Activated CD4-positive, alpha-beta T cell treated with anti-CD3 and anti-CD28 coated beads, Interleukin-2, amount 10 ng/mL, durations not matched to agents 24 days and 14 days (primary cell): ENCODE data around the gene G0S2. TPM values are rescaled to one million over a fixed set of nuclear protein-coding genes. Genes with fewer than 3 reads are reported as not detected.

Experiments used
- DNase-seq: peaks from one replicate; pipeline ENCODE4 v3.0.0; 2022
- H3K27ac Mint-ChIP-seq: one replicate; pipeline ENCODE4 v1.8.0; 2022; ENCODE audit warnings: mild to moderate bottlenecking, mixed read lengths
- H3K27me3 Mint-ChIP-seq: one replicate; pipeline ENCODE4 v1.8.0; 2022; ENCODE audit warnings: mixed read lengths
- H3K36me3 Mint-ChIP-seq: one replicate; pipeline ENCODE4 v1.8.0; 2022; ENCODE audit warnings: low read depth, mild to moderate bottlenecking, mixed read lengths
- H3K4me1 Mint-ChIP-seq: one replicate; pipeline ENCODE4 v1.8.0; 2021; ENCODE audit warnings: mixed read lengths
- H3K4me3 Mint-ChIP-seq: one replicate; pipeline ENCODE4 v1.8.0; 2022; ENCODE audit warnings: mild to moderate bottlenecking, moderate library complexity, mixed read lengths
- H3K9me3 Mint-ChIP-seq: one replicate; pipeline ENCODE4 v1.8.0; 2021; ENCODE audit warnings: mixed read lengths
- intact Hi-C: fragments of 100-400 bp; cut with micrococcal nuclease; formaldehyde crosslinking; loops from one replicate; pipeline ENCODE4 v1.15.1; 2023
- total RNA-seq: library from RNA; stranded (reverse); gene quantifications from 2 replicates; pipeline ENCODE4 v1.2.3, GENCODE V29; 2022

The G0S2 gene
- total RNA-seq, 1 donor from 2014 or later: 477 TPM

GRCh38 chr1:209704584-209704983 lies 29.4 kb downstream of the G0S2 start, which contains the start of gene HSD11B1:
Gene HSD11B1, plus strand, starts transcription at chr1:209704846. Its CDS starts 97 bp downstream, at chr1:209704943.
- Mint-ChIP-seq H3K27me3 (no peaks in the 10 kb centered on the region), H3K36me3 (peaks cover 61% of the 10 kb centered on the region), H3K9me3 (peaks cover 8% of the 10 kb centered on the region), H3K4me1 (peaks cover 71% of the 10 kb centered on the region), H3K4me3 (peak within 1 kb of the TSS; percentile 54), H3K27ac (peak within 1 kb of the TSS; percentile 91)
- DNase-seq: no peak
- intact Hi-C loops: loop anchor here (1.0 to 2.0 kb wide), 3 partner anchors 10 to 26 kb away; no protein-coding TSS in a partner anchor

DNA sequence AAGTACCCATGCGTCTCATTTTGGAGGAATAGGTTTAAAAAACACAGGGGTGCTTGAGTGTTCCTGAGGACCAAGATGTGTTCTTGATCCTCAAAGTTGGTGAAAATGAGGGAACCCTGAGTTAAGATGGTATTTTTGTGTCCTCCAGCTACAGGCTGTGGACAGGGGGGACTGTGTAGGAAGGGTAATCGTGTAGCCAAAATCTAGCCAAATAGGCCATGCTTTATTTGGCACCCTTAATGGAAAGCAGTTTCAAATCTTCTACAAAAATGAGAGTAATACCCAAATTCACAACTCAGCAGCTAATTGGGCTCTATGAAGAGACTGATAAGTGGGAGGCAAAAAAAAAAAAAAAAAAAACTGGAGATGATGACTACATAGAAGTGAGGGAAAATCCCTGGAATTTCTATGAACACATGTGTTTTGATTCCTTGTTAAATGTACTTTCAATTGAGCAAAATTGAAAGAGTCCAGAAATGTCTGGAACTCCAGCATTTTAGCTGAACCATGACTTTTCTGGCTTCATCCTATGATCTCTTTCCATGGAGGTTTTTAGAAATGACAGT lies 29.9 kb downstream of the G0S2 start:
- Mint-ChIP-seq H3K9me3 (peaks cover 8% of the 10 kb centered on the region), H3K27ac (peak overlapping the region; percentile 91), H3K4me1 (peaks cover 76% of the 10 kb centered on the region), H3K27me3 (no peaks in the 10 kb centered on the region), H3K4me3 (peak overlapping the region; percentile 50), H3K36me3 (peaks cover 63% of the 10 kb centered on the region)
- intact Hi-C loops: loop anchor here (2.0 kb wide), 1 partner anchor 26 kb away; no protein-coding TSS in a partner anchor
- no peak for DNase-seq

GRCh38 chr1:209706622-209707021 lies 31.4 kb downstream of the G0S2 start:
- Mint-ChIP-seq H3K4me1 (peaks cover 75% of the 10 kb centered on the region), H3K4me3 (no peak overlapping the region)

DNA sequence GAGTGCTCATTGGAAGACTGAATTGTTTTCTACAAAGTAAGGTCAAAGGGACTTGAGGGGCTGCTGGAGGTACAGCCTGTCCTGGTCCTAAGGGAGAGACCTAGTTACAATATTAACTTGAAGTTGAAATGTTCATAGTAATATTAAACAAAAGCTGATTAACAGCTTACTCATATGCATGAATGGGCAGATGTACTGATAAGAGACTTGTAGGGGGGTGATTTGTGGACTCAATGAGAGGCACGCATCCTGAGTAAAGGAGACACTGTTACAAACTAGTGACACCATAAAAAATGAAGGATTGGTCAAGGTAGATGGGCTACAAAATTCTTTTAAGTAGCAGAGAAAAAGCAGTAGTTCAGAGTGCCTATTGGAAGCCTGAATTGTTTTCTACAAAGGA lies 32.1 kb downstream of the G0S2 start:
- Mint-ChIP-seq H3K27me3 (no peaks in the 10 kb centered on the region), H3K4me3 (peak overlapping the region; percentile 32), H3K36me3 (peaks cover 63% of the 10 kb centered on the region), H3K4me1 (peaks cover 73% of the 10 kb centered on the region), H3K9me3 (peaks cover 3% of the 10 kb centered on the region), H3K27ac (peak overlapping the region; percentile 91)
- intact Hi-C loops: no loop called here
- DNase-seq: no peak

More at GRCh38 chr1:209706622-209707021, 31.4 kb downstream of the G0S2 start:
- Mint-ChIP-seq H3K36me3 (peaks cover 63% of the 10 kb centered on the region), H3K27ac (peak overlapping the region; percentile 91), H3K9me3 (peaks cover 5% of the 10 kb centered on the region), H3K27me3 (no peaks in the 10 kb centered on the region)
- no peak for DNase-seq
- intact Hi-C loops: no loop called here

DNA sequence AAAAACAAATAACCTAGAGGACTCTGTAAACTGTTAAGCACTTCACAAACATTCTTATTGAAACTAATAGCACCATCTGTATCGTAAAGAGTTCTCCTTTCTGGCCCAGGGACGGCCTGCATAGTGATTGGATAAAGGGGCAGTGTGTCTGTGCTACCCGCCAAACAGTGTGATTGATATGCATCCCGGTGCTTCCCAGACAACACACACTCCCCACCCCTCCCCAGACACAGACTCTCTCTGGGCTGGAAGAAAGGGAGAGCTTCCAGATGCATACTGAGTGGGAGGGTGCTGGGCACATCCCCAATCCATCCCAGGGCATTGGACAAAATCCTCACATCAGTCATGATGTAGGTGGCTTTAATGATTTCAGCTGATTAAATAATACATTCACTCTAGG lies 33.1 kb downstream of the G0S2 start:
- Mint-ChIP-seq H3K4me1 (peaks cover 73% of the 10 kb centered on the region), H3K9me3 (peaks cover 3% of the 10 kb centered on the region), H3K27ac (peak overlapping the region; percentile 91), H3K36me3 (peaks cover 63% of the 10 kb centered on the region), H3K4me3 (no peak overlapping the region), H3K27me3 (no peaks in the 10 kb centered on the region)
- intact Hi-C loops: no loop called here
- no peak for DNase-seq

- Mint-ChIP-seq H3K4me1 (peaks cover 63% of the 10 kb centered on the region), H3K27me3 (no peaks in the 10 kb centered on the region), H3K9me3 (peaks cover 3% of the 10 kb centered on the region), H3K27ac (peak overlapping the region; percentile 93), H3K4me3 (peak overlapping the region; percentile 55), H3K36me3 (peaks cover 62% of the 10 kb centered on the region)
- DNase-seq: no peak
- intact Hi-C loops: loop anchor here (2.0 to 5.0 kb wide), 2 partner anchors 15 to 37 kb away; no protein-coding TSS in a partner anchor
Observed at GRCh38 chr1:209710093-209710492, 34.9 kb downstream of the G0S2 start.

DNA sequence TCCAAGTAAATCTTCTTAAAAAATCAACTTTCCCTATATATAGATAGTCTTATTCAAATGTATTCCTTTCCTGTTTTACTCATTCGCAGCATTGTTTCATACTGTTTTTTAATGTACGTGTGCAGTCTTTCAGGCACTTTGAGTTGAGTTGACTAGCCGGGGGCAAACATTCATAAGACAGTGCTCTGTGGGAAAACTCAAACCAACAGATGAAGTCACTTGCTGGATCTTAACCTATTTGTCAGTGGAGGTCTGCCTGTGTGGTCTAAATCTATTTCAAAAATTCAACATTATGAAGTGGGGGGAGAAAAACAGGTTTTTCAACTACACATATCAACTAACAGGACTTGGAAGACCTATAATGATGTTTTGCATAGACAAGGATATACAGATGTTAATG lies 35.6 kb downstream of the G0S2 start:
- no peaks in the 10 kb centered on the region for H3K27me3 Mint-ChIP-seq
- intact Hi-C loops: loop anchor here (2.0 to 5.0 kb wide), 2 partner anchors 14 to 36 kb away; no protein-coding TSS in a partner anchor
- peaks cover 62% of the 10 kb centered on the region for H3K36me3 Mint-ChIP-seq
- H3K9me3 Mint-ChIP-seq: peaks cover 5% of the 10 kb centered on the region
- no peak for DNase-seq
- peak overlapping the region; percentile 93 for H3K27ac Mint-ChIP-seq
- H3K4me3 Mint-ChIP-seq: peak overlapping the region; percentile 10
- peaks cover 64% of the 10 kb centered on the region for H3K4me1 Mint-ChIP-seq

DNA sequence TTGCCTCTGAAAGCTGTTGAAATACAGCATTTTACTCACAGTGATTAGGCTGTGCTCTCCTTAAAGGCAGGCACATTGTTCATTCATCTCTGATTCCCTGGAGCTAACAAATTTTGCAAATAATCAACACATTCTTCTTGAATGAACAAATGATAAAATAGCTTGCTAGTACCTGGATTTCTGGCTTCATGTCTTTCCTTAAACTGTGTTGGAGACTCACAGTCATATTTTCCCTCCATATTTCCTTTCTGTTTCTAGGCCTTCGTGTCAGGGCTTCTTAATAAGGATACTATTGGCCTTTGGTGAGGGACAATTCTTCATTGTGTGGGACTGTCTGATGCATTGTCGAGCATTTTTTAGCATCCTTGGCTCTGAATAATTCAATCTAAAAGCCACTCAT lies 39.1 kb downstream of the G0S2 start:
- Mint-ChIP-seq H3K4me3 (peak overlapping the region; percentile 74), H3K4me1 (peaks cover 56% of the 10 kb centered on the region), H3K36me3 (peaks cover 43% of the 10 kb centered on the region), H3K27me3 (no peaks in the 10 kb centered on the region), H3K27ac (peak overlapping the region; percentile 92), H3K9me3 (peaks cover 13% of the 10 kb centered on the region)
- intact Hi-C loops: loop anchor here (1.0 to 5.0 kb wide), 2 partner anchors 10 to 33 kb away; partner anchors contain the start of gene HSD11B1
- DNase-seq: no peak

- intact Hi-C loops: no loop called here
- DNase-seq: no peak
- peaks cover 16% of the 10 kb centered on the region for H3K9me3 Mint-ChIP-seq
- peak overlapping the region; percentile 92 for H3K27ac Mint-ChIP-seq
- peaks cover 36% of the 10 kb centered on the region for H3K36me3 Mint-ChIP-seq
- H3K4me1 Mint-ChIP-seq: peaks cover 47% of the 10 kb centered on the region
- H3K27me3 Mint-ChIP-seq: no peaks in the 10 kb centered on the region
- peak overlapping the region; percentile 74 for H3K4me3 Mint-ChIP-seq
Observed at GRCh38 chr1:209715314-209715713, 40.1 kb downstream of the G0S2 start.

DNA sequence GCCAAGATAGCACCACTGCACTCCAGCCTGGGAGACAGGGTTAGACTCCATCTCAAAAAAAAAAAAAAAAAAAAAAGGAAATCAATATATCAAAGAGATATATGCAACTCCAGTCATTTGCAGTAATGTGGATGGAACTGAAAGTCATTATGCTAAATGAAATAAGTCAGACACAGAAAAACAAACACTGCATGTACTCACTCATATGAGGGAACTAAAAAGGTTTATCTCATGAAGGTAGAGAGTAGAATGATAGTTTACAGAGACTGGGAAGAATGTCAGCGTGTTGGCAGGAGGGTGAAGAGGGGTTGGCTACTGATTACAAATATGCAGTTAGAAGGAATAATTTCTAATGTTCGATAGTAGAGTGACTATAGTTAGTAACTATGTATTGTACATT lies 42.6 kb downstream of the G0S2 start:
- peaks cover 25% of the 10 kb centered on the region for H3K9me3 Mint-ChIP-seq
- peak overlapping the region; percentile 92 for H3K27ac Mint-ChIP-seq
- peak overlapping the region; percentile 39 for H3K4me3 Mint-ChIP-seq
- H3K36me3 Mint-ChIP-seq: peaks cover 33% of the 10 kb centered on the region
- no peak for DNase-seq
- intact Hi-C loops: loop anchor here (1.0 kb wide), 1 partner anchor 18 kb away; no protein-coding TSS in a partner anchor
- no peaks in the 10 kb centered on the region for H3K27me3 Mint-ChIP-seq
- peaks cover 51% of the 10 kb centered on the region for H3K4me1 Mint-ChIP-seq

- Mint-ChIP-seq H3K27ac (peak overlapping the region; percentile 31), H3K27me3 (no peaks in the 10 kb centered on the region), H3K4me1 (peaks cover 56% of the 10 kb centered on the region), H3K4me3 (no peak overlapping the region), H3K36me3 (peaks cover 26% of the 10 kb centered on the region), H3K9me3 (peaks cover 24% of the 10 kb centered on the region)
- DNase-seq: no peak
- intact Hi-C loops: no loop called here
Observed at GRCh38 chr1:209720326-209720725, 45.1 kb downstream of the G0S2 start.

DNA sequence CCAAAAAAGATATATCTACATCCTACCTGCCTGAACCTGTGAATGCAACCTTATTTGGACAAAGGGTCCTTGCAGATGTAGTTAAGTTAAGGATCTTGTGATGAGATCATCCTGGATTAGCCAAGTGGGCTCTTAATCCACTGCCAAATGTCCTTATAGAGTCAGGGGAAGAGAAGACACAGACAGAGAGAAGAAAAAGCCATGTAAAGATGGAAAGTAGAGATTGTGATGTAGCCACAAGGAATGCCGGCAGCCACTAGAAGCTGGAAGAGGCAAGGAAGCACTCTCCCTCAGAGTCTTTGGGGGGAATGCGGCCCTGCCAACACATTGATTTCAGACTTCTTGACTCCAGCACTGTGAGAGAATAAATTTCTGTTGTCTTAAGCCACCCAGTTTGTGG lies 45.6 kb downstream of the G0S2 start:
- Mint-ChIP-seq H3K9me3 (peaks cover 25% of the 10 kb centered on the region), H3K36me3 (peaks cover 23% of the 10 kb centered on the region), H3K4me3 (no peak overlapping the region), H3K27ac (peak overlapping the region; percentile 100), H3K27me3 (no peaks in the 10 kb centered on the region), H3K4me1 (peaks cover 56% of the 10 kb centered on the region)
- intact Hi-C loops: no loop called here
- DNase-seq: no peak

DNA sequence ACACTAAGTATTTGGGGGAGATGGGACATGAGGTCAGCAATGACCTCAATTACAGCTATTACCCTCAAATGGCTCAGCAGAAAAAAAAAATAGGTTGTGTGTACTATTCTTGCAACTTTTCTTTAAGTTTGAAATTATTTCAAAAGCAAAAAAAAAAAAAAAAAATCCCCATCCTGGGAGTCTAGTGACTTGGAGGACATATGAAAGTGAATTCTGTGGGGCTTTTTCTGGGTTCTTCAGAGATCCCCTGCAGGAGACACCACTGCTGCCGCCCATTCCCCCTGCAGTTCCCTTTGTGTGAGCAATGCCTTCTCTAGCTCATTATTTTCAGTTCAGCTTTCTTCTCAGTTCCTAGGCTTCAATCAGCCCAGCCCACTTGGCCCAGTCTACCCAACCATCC lies 46.1 kb downstream of the G0S2 start:
- DNase-seq: no peak

DNA sequence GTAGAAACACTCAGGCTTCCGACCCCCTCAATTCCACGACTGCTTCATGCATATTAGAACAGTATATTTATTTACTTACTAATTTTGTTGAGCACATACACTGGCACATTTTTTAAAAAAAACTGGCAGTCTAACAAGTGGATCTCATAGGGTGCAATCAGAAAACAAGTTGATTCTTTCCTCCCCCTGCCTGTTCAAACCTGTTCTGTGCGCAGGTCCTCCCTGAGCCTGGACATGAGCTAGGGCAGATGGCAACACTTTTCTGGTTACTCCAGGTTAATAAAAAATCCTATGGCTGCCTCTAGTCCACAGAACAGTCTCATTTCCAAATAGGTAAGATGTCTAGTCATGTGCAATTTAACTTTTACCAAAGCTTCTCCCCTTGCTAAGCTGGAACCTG lies 48.1 kb downstream of the G0S2 start:
- no peaks in the 10 kb centered on the region for H3K27me3 Mint-ChIP-seq
- H3K9me3 Mint-ChIP-seq: peaks cover 23% of the 10 kb centered on the region
- intact Hi-C loops: no loop called here
- no peak for DNase-seq
- peak overlapping the region; percentile 100 for H3K27ac Mint-ChIP-seq
- peaks cover 55% of the 10 kb centered on the region for H3K4me1 Mint-ChIP-seq
- H3K36me3 Mint-ChIP-seq: peaks cover 26% of the 10 kb centered on the region
- peak overlapping the region; percentile 47 for H3K4me3 Mint-ChIP-seq

More for the DNA sequence above, 46.1 kb downstream of the G0S2 start:
- Mint-ChIP-seq H3K4me3 (no peak overlapping the region), H3K36me3 (peaks cover 19% of the 10 kb centered on the region), H3K27me3 (no peaks in the 10 kb centered on the region), H3K27ac (peak overlapping the region; percentile 100), H3K9me3 (peaks cover 23% of the 10 kb centered on the region), H3K4me1 (peaks cover 51% of the 10 kb centered on the region)
- intact Hi-C loops: no loop called here
